Epithelial cell of prostate (primary cell): ENCODE measurements around the gene MFRP.

Source experiments
- DNase-seq: peaks from one replicate; pipeline ENCODE4 v3.0.0-alpha.2; 2011; ENCODE audit warnings: low read depth, low spot score
- H3K27ac ChIP-seq: fragments of 450-650 bp; 2 replicates; pipeline ENCODE4 v1.5.1; 2017; ENCODE audit warnings: mild to moderate bottlenecking

MFRP gene

GRCh38 chr11:119359365-119360214, 13.1 kb upstream of the MFRP start:
- peak overlapping the region; percentile 91 for H3K27ac ChIP-seq
- DNase-seq, result peak; percentile 39

GRCh38 chr11:119357074-119357473, 10.6 kb upstream of the MFRP start:
- no peak overlapping the region for H3K27ac ChIP-seq
- no peak for DNase-seq

GRCh38 chr11:119356349-119357031, 10.0 kb upstream of the MFRP start:
- no peak overlapping the region for H3K27ac ChIP-seq

GRCh38 chr11:119355091-119355843, 8.8 kb upstream of the MFRP start:
- DNase-seq, result no peak
- H3K27ac ChIP-seq, result no peak overlapping the region

More at GRCh38 chr11:119356349-119357031, 10.0 kb upstream of the MFRP start:
- no peak for DNase-seq

- no peak overlapping the region for H3K27ac ChIP-seq
- no peak for DNase-seq
These were observed 6.4 kb upstream of the MFRP start for GRCh38 chr11:119352857-119353260.

- no peak overlapping the region for H3K27ac ChIP-seq
- DNase-seq, result no peak
These were observed 4.7 kb upstream of the MFRP start for GRCh38 chr11:119351232-119351631.

GRCh38 chr11:119350302-119350701, 3.8 kb upstream of the MFRP start:
- no peak for DNase-seq
- H3K27ac ChIP-seq, result no peak overlapping the region

GRCh38 chr11:119347940-119348605, 1.6 kb upstream of the MFRP start:
- H3K27ac ChIP-seq, result no peak overlapping the region
- DNase-seq, result no peak

- no peak overlapping the region for H3K27ac ChIP-seq
- DNase-seq, result no peak
These were observed 737 bp upstream of the MFRP start for GRCh38 chr11:119347242-119347641.

- no peak for DNase-seq
These were observed 820 bp downstream of the MFRP start for GRCh38 chr11:119345685-119346084.

GRCh38 chr11:119344291-119345010, 2.1 kb downstream of the MFRP start:
- H3K27ac ChIP-seq, result no peak overlapping the region
- no peak for DNase-seq

More at GRCh38 chr11:119345685-119346084, 820 bp downstream of the MFRP start:
- no peak overlapping the region for H3K27ac ChIP-seq

- no peak for DNase-seq
These were observed 2.8 kb downstream of the MFRP start for GRCh38 chr11:119343726-119344125.

GRCh38 chr11:119342362-119343130, 4.0 kb downstream of the MFRP start:
- no peak overlapping the region for H3K27ac ChIP-seq
- DNase-seq, result no peak

More at GRCh38 chr11:119343726-119344125, 2.8 kb downstream of the MFRP start:
- no peak overlapping the region for H3K27ac ChIP-seq

GRCh38 chr11:119342023-119342300, 4.5 kb downstream of the MFRP start:
- no peak overlapping the region for H3K27ac ChIP-seq
- DNase-seq, result no peak

- DNase-seq, result no peak
- no peak overlapping the region for H3K27ac ChIP-seq
These were observed 5.1 kb downstream of the MFRP start for GRCh38 chr11:119341222-119342022.

- H3K27ac ChIP-seq, result no peak within 1 kb of the TSS
- no peak for DNase-seq
These were observed 5.9 kb downstream of the MFRP start, which contains the start of gene C1QTNF5 for GRCh38 chr11:119340335-119341221. Gene C1QTNF5, minus strand, starts transcription at chr11:119340883. Its CDS starts 486 bp downstream, at chr11:119340397.
